Measurements from ENCODE around the gene ZCCHC7. TPM values are rescaled to one million over a fixed set of nuclear protein-coding genes. Genes with fewer than 3 reads are reported as not detected.

ZCCHC7 gene
- polyA plus RNA-seq, 2 of the 4 experiments (the other 2 are of a cell fraction), result 15.7 to 30.0 TPM

GRCh38 chr9:37215830-37216229 is 95.5 kb downstream of the ZCCHC7 start:
- ChIA-PET POLR2A (no interaction called here), CTCF (no interaction called here)
- H3K4me2 ChIP-seq, result no peak overlapping the region
- H3K4me3 ChIP-seq, result no peak overlapping the region
- no peak for ATAC-seq
- FAIRE-seq, result no peak
- no peak for DNase-seq (ENCODE audit: low read depth in 1 of 2, low spot score in 1 of 2)
- H3K27ac ChIP-seq, result no peak overlapping the region
- H3K9me3 ChIP-seq, result no peaks in the 10 kb centered on the region
- TF ChIP-seq, protein P1, sequence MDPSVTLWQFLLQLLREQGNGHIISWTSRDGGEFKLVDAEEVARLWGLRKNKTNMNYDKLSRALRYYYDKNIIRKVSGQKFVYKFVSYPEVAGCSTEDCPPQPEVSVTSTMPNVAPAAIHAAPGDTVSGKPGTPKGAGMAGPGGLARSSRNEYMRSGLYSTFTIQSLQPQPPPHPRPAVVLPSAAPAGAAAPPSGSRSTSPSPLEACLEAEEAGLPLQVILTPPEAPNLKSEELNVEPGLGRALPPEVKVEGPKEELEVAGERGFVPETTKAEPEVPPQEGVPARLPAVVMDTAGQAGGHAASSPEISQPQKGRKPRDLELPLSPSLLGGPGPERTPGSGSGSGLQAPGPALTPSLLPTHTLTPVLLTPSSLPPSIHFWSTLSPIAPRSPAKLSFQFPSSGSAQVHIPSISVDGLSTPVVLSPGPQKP (IDR thresholded peaks at IDR 0.05; ENCODE audit: low read depth, low read length), result no peak
- TF ChIP-seq KDM5A (IDR thresholded peaks at IDR 0.05), result no peak
- TF ChIP-seq CHD2 (IDR thresholded peaks at IDR 0.05; ENCODE audit: low read length, partially characterized antibody), result no peak
- no peak for TF ChIP-seq HDAC2 (IDR thresholded peaks at IDR 0.05)
- TF ChIP-seq CHD4 (IDR thresholded peaks at IDR 0.05; ENCODE audit: borderline replicate concordance), result no peak
- TF ChIP-seq KDM1A (IDR thresholded peaks at IDR 0.05; ENCODE audit: low read depth), result no peak
- no peak for TF ChIP-seq NPAS2 (CRISPR knock-in tag; IDR thresholded peaks at IDR 0.05; ENCODE audit: borderline replicate concordance)
- WGBS (ENCODE audit: missing lambda C conversion rate), result 88% methylated on average over 1 of the region's 1 CpG
- H3K4me1 ChIP-seq, result peaks cover 6% of the 10 kb centered on the region; the same call in 2 of the 3 replicates

- DNase-seq (ENCODE audit: low read depth in 1 of 2, low spot score in 1 of 2) (no peak), ATAC-seq (no peak), FAIRE-seq (no peak)
- ChIA-PET CTCF (no interaction called here), POLR2A (no interaction called here)
- WGBS (ENCODE audit: missing lambda C conversion rate), result 92% methylated on average over 2 of the region's 2 CpGs
- Histone ChIP-seq H3K4me3 (no peak overlapping the region), H3K27ac (no peak overlapping the region), H3K9me3 (no peaks in the 10 kb centered on the region), H3K4me1 (peaks cover 14% of the 10 kb centered on the region; the same call in 2 of the 3 replicates), H3K4me2 (no peak overlapping the region)
- TF ChIP-seq MAZ (IDR thresholded peaks at IDR 0.05; ENCODE audit: borderline replicate concordance, low read depth, low read length), result no peak
Observed at GRCh38 chr9:37217161-37217560, 96.8 kb downstream of the ZCCHC7 start.

DNA sequence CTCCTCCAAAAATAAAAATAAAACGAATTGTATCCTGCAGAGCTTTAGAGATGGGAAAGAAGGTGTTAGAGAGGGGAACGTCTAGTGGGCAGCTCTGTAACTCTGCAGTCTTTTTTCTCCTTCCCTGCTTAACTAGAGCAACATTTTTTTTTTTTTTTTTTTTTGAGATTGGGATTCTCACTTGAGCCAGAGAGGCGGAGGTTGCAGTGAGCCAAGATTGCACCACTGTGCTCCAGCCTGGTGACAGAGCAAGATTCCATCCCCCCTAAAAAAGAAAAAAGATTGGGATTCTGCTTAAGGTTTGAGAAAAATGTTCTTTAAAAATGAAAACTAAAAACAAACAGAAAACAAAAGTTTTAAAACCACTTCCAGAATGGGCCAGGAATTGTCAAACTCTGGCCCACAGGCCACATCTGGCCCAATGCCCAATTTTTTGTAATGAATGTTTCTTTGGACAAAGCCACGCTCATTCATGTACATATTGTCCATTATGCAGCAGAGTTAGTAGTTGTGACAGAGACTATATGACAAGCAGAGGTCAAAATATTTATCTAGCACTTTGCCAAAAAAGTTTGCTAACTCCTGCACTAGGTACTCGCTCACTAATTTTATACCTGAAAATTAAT is 98.5 kb downstream of the ZCCHC7 start:
- no peak for FAIRE-seq
- Histone ChIP-seq H3K27ac (no peak overlapping the region), H3K9me3 (no peaks in the 10 kb centered on the region), H3K4me1 (peaks cover 14% of the 10 kb centered on the region; the same call in 2 of the 3 replicates), H3K4me2 (no peak overlapping the region), H3K4me3 (no peak overlapping the region)
- no peak for ATAC-seq
- 89% methylated on average over 5 of the region's 5 CpGs for WGBS (ENCODE audit: missing lambda C conversion rate)
- POLR2A ChIA-PET, result no interaction called here
- TF ChIP-seq, protein P2, sequence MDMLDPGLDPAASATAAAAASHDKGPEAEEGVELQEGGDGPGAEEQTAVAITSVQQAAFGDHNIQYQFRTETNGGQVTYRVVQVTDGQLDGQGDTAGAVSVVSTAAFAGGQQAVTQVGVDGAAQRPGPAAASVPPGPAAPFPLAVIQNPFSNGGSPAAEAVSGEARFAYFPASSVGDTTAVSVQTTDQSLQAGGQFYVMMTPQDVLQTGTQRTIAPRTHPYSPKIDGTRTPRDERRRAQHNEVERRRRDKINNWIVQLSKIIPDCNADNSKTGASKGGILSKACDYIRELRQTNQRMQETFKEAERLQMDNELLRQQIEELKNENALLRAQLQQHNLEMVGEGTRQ (IDR thresholded peaks at IDR 0.05), result no peak
- TF ChIP-seq CBX8 (IDR thresholded peaks at IDR 0.05), result no peak
- no peak for TF ChIP-seq POLR2AphosphoS2 (conservative IDR thresholded peaks at IDR 0.05; ENCODE audit: low read length)
- no peak for TF ChIP-seq NR3C1 (IDR thresholded peaks at IDR 0.05)
- TF ChIP-seq ESRRA (IDR thresholded peaks at IDR 0.05; ENCODE audit: borderline replicate concordance, low read length), result no peak
- CTCF ChIA-PET, result interaction anchor here (0.6 kb wide), 1 partner anchor 137 kb away, joined by 4 read pairs; no protein-coding TSS in a partner anchor
- no peak for DNase-seq (ENCODE audit: low read depth in 1 of 2, low spot score in 1 of 2)

- FAIRE-seq (no peak), ATAC-seq (no peak), DNase-seq (ENCODE audit: low read depth in 1 of 2, low spot score in 1 of 2) (no peak)
- H3K9me3 ChIP-seq, result no peaks in the 10 kb centered on the region
- no peak overlapping the region for H3K4me2 ChIP-seq
- WGBS (ENCODE audit: missing lambda C conversion rate), result 86% methylated on average over 4 of the region's 4 CpGs
- no peak overlapping the region for H3K27ac ChIP-seq
- H3K4me3 ChIP-seq, result no peak overlapping the region
- ChIA-PET POLR2A (no interaction called here), CTCF (interaction anchor here (1.1 kb wide), 2 partner anchors 14 to 23 kb away, joined by 3 read pairs; no protein-coding TSS in a partner anchor)
- H3K4me1 ChIP-seq, result peaks cover 10% of the 10 kb centered on the region; the same call in 2 of the 3 replicates
- TF ChIP-seq REST (IDR thresholded peaks at IDR 0.05) (no peak), NFE2L2 (conservative IDR thresholded peaks at IDR 0.05; ENCODE audit: low read length) (no peak), FOXS1 (CRISPR knock-in tag; IDR thresholded peaks at IDR 0.05) (no peak), NR3C1 (IDR thresholded peaks at IDR 0.05) (no peak), EHF (CRISPR knock-in tag; IDR thresholded peaks at IDR 0.05) (no peak), RCOR1 (IDR thresholded peaks at IDR 0.05; ENCODE audit: low read depth, low read length) (no peak), JUNB (IDR thresholded peaks at IDR 0.05) (no peak), MAFK (IDR thresholded peaks at IDR 0.05; ENCODE audit: partially characterized antibody) (no peak), HOXA7 (CRISPR knock-in tag; IDR thresholded peaks at IDR 0.05) (no peak)
Observed at GRCh38 chr9:37220971-37221370, 100.6 kb downstream of the ZCCHC7 start.
